ENCODE measurements around the gene NRCAM. TPM values are rescaled to one million over a fixed set of nuclear protein-coding genes. Genes with fewer than 3 reads are reported as not detected.

The NRCAM gene
- polyA plus RNA-seq, 12 donors, result 14.1 to 60.4 (median 35.1) TPM; not detected in 1

DNA sequence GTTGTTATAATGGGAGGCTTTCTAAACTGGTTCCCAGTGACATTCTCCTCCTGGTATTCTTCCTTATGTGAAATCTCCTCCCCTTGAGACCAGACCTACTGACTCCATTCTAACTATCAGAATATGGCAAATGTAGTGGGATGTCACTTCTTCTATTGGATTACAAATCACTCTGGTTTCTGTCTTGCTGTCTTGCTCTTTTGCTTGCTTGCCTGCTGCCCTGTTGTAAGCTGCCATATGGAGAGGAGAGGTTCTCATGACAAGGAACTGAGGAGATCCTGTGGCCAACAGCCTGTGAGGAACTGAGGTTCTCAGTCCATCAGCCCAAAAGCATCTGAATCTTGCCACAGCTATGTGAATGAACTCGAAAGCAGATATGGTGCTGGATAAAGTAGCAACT is 4.7 kb upstream of the NRCAM start:
- no peak for DNase-seq

DNA sequence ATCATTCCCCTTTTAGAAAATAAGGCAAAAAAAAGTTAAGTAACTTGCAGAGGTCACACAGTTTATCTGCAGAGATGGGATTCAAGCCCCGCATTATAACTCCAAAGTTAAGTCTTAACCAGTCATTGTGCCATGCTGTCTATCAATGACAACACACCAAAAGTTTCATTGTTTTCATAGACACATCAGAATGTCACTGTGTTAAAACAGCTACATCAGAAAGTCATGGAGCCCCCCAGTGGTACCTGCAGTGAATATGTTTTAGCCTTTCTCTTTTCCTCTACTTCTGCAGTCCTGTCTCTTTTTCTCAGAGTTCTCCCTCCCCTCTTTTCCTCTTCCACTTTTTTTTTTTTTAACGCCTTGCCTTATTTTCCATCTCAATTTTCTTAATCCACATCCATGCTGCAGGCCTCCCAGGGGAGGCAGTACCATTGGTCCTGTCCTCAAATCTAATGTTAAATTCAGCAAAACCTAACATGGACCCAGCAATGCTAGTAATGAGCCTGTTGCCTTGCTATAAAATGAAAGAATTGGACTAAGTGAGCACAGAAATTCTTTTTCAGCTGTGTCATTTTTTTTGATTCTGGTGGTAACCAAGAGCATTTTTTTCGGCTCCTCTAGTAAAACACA is 3.8 kb upstream of the NRCAM start:
- no peak for DNase-seq

DNA sequence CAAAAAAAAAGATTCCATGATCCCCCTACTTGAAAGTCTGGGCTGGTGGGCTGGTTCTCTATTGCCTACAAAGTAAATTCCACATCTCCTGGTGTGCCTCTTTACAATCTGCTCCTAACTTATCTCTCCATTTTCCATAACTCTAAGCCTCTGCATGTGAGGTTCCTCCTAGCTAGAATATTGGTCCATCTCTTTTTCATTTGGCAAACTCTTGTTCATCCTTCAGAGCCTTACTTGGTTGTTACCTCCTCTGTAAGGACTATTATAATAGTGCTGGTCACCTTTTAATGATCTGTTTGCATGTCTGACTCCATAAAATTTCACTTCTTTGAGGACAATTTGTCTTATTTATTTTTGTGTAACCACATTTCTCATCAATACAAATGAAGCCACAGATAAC is 1.6 kb upstream of the NRCAM start:
- no peak for DNase-seq

DNA sequence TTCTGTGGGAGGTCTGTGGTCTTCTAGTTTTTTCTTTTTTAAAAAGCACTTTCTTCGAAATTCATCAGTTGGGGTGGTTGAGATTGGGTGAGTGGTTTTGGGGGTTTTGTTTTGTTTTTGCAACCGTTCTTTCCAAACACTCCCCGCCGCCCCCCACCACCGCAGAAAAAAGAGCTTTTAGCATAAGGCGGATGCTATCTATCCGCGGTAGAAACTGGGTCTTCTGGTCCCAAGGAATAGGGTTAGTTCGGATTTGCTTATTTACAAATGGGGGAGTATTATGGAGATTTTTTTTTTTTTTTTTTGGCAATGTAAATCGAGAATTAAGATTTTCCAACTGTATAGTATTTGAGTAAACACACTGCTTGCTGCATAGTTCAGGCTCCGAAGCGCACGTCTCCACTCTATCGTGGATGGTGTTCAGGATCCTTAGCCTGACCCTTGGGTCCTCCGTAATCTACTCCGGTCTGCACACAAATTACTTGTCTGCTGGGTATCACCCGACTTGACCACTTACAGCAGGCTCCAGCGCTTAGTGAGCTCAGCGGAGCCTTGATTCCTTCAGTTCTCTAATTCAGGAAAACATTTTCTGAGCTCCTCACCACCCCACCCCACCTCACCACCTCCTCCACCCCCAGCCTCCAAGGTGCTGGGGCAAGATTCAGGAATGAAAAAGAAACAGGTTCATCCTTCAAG is 757 bp upstream of the NRCAM start:
- no peak for DNase-seq

DNA sequence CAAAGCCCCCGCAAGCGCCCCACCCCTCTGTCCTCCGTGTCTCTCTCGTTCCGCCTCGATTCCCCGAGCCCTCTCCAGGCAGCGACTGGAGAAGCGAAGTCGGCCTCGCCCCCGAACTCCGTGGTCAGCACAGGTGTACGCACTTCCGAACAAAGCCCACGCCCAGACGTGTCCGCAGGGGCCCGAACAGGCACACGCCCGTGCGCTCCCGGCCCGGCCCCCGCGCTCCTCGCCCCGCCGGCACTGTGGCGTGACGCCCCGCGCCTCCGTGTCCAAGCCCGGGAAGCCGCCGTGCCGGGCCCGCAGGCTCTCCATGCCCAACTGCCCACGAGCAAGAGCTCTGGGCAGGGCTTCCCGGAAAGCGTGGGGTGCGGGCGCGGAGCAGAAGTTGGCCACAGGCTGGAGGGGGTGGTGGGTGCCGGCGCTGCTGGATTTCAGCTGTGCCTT is 662 bp downstream of the NRCAM start:
- DNase-seq, result no peak

DNA sequence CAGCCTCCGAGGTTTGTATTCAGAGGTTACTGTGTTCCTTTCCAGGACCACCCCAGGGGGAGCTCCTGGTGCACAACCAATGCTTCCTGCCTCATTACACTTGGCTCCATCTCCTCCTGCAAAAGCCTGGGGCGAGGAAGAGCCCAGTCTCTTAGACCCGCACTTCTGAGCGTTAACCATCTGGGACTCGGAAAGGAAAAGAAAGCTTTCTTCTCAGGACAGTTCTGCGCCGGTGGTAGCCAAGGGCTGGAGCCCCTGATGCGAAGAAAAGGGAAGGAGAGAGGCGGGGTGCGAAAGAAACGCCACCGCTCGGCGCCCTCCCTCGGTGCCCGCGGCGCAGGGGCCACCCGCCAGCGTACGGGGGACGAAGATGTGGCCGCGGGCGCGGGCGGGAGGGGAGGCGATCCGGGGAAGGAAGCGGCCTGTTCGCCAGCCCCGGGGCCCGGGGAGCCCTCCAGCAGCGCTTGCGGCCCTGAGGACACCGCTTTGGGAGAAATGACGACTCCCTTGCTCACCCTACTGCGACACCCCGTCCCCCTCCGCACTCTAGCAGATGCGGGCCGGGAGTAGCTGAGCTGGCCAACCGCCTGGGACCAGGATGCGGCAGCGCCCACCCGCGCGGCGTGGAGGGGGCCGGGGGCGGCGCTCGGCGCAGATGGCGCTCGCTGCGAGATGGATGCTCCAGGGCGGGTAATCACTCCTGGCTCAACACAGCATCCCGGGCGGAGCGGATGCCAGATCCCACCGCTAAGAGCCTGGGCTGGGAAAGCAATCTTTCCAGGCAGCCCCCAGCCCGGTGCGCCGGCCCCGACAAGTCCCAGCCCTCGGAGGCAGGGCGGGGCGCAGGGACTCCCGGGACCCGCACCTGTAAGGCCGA is 1.3 kb downstream of the NRCAM start:
- no peak for DNase-seq

DNA sequence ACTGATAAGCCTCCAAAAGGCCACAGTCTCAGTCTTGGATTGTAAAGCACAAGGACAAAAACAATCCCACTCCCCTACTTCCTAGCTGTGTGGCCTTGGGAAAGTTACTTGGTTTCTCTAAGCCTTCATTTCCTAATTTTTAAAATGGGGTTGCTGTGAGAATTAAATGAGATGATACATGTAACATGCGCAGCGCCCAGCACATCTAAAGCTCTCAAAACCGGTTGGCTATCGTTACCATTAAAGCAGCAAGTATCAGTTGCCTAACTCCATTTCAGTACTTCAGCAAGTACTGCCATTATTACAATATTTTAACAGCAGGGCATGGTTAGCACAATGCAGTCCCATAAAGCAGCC is 1.9 kb downstream of the NRCAM start:
- no peak for DNase-seq

DNA sequence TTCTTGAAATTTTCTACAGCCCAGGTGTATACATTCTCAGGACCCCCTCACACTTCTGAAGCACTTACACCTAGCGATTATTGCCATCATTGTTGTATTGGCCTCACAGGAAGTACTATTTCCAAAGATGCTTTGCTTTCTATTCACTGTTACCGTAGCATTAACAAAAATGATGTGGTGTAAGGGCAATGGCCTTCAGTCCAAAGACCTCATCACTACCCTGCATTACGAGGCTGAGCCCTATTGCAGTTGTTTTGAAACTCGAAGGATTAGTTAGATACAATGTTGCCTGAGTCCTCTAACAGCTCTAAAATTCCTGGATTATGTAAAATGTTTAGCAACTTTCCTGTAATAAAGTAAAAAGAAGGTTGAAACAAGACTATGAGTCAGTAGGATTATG is 2.9 kb downstream of the NRCAM start:
- no peak for DNase-seq

DNA sequence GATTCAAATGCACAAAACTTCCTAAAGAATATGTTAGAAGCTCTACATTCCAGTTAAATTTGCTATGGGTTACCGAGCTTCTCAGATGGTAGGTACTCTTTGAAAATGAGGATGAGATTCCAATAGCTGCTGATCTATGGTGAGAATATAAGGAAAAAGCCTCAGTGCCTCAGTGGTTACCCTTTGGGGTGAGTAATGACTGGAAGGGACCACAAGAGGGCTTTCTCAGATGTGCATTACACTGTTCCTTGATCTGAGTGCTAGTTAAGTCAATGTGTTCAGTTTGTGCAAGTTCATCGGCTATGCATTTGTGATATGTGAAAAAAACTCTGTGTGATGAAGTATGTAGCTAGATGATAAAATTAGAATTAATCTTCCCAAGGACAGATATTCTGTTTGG is 3.5 kb downstream of the NRCAM start:
- DNase-seq, result no peak

DNA sequence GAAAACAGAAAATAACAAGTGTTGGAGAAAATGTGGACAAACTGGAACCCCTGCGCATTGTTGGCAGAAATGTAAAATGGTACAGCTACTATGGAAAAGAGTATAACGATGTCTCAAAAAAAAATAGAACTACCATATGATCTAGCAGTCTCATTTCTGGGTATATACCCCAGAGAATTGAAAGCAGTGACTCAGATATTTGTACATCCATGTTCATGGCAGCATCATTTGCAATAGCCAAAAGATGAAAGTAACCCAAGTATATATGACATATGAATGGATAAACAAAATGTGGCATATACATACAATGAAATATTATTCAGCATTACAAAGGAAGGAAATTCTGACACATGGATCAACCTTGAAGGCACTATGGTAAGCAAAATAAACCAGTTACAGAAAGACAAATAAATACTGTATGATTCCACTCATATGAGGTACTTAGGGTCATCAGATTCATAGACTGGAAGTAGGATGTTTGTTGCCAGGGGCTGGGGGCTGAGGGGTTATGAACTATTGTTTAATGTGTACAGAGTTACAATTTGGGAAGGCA is 4.9 kb downstream of the NRCAM start:
- no peak for DNase-seq

DNA sequence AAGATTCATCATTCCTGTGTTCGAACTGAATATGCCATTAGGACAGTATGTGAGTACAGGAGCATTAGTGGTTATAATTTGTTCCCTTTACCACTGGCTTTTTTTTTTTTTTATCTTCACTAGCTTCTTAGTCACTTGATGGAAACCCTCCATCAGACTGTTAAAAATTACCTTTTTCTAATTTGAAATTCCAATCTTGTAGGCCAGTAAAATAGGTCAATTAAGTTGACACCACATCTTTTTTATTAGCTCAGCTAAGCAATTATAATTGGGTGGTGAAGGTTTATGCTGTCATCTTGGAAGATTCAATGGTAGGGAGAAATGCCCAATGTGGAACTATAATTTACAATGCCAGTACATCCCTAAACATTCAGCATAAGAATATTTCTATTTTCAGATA is 6.1 kb downstream of the NRCAM start:
- no peak for DNase-seq

DNA sequence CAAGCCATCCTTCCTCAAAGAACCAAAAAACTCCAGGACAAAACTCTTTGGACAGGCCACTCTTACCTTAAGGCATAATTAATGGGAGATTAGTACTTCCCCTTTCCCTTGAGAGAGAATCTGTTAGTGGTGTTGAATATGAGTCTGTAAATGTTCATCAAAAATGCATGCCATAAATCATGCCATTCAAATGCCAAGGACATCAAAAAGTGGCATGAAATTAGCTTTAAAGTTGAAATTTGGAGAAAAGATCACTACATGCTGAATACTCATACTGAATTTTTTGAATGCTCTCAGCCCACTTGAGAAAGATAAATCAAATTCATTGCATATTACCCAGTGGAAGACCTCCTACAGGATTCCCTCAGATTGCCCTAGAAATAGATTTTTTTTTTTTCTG is 6.7 kb downstream of the NRCAM start:
- no peak for DNase-seq

DNA sequence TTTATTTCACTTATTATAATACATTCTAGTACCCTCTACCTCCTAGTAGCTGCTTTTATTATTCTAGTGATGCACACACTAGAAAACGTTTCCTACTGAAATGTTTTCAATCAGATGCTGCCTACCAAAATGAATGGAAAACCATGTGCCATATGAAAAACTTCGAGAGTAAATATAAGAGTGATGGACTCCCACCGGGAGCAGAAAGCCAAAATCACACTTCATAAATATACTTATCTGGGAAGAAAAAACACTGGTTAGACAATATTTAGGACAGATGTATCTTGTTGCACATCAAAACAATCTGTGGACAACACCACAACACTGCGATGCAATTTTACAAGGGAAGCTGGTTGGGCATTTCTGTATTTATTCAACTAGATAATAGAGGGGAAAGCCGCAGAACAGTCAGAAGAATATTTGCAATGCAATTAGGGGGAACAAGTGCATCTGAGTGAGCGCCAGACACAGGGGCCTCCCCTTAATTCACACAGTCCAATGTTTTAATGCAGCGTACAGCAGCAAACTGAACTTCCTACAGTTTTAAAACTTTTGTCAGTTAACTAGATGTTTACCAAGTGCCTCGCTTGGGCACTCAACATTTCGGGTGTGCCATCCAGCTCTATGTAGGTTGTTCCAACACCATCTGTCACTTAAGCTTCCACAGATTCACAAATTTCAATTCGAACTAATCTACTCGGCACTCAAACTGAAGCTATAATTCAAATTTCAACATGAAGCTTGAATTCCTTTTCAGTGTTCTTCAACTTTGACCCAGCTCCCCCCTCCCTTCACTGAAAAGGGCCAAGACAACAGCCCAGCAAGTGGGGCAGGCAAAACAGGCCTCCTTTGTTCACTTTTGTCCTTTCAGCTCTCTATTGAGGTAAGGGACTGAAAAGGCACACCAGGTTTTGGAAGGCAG is 7.4 kb downstream of the NRCAM start:
- no peak for DNase-seq

DNA sequence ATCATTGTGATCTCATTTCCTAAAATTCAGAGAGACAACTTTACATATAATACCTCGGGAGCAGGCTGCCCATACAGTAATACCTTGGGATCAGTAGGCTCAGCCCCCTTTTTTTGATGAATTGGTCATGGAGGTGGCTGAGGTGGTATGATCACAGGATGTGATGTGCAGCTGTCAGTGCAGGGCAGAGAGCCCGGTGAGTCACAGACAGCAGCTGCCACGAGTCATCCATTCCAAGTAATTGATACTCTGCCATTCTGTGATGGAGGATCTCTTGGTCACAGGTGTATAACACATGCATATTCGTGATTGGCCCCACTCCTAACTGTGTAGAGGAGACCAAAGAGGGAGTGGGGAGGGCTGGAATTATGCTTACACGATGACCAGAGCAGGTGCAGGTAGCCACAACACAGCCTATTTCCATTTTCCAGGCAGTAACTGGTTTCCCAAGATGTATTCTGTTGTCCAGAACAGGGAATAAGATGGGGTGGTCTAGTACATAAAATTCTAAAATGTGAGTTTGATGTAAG is 14.1 kb downstream of the NRCAM start:
- DNase-seq, result no peak

DNA sequence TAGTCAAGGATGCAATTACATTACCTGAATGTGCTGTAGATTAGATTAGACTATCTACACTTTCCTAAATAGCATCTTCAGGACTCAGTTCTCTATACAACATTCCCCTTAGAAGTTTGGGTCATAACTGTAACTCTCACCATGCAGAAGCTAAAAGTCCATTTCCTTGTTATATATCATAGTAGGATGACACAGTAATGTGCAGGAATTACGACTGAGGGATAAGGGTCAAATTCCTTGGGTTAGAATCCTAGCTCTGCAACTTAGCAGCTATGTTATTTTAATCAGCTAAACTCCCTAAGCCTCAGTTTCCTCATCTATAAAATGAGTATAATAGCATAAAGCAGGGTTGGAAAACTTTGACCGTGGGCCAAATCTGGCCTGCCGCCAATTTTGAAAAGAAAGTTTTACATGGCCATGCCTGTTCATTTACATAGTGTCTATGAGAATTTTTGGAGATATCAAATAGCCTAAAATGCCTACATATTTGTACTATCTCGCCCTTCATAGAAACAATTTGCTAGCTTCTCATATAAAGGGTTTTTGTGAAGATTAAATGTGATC is 14.8 kb downstream of the NRCAM start:
- no peak for DNase-seq

DNA sequence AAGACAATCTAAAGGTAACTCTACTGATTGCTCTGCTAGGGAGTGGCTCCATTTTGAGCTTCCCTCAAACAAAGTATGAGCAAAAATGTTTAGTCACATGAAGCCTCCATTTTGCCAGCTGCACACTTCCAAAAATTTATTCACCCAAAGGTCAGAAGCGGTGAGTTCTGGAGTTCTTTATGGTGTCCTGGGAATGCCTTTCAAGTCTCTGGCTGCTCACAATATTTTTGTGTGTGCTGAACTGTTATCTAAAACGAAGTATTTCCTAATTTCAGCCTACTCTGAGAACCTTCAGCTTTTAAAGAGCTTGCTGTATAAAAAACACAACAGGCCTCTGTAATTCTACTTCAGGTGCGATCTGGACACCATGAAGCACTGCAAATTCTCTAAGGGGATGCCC is 15.6 kb downstream of the NRCAM start:
- DNase-seq, result no peak

DNA sequence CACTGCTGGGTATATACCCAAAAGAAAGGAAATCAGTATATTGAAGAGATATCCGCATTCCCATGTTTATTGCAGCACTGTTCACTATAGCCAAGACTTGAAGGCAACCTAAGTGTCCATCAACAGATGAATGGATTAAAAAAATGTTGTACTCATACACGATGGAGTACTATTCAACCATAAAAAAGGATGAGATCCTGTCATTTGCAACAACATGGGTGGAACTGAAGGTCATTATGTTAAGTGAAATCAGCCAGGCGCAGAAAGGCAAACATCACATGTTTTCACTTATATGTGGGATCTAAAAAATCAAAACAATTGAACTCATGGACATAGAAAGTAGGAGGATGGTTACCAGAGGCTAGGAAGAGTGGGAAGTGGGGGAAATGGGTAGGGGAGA is 19.3 kb downstream of the NRCAM start:
- no peak for DNase-seq

DNA sequence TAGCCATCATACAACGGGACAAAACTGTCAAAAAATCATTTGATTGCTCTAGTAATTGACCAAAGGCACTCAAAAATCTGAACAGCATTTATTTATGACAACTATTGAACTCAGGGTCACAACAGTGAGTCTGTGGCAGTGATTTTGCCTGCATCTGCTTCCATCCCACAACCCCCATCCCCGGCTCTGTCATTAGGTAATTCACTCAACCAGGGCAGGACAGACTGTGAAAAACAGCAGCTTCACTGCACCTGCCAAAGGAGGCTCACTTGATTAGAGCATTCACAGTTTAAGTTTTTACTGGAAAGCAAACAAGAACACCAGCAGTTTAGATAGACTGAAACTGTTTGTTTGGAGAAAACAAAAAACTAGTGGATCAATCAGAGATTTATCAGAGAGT is 22.2 kb downstream of the NRCAM start:
- no peak for DNase-seq

DNA sequence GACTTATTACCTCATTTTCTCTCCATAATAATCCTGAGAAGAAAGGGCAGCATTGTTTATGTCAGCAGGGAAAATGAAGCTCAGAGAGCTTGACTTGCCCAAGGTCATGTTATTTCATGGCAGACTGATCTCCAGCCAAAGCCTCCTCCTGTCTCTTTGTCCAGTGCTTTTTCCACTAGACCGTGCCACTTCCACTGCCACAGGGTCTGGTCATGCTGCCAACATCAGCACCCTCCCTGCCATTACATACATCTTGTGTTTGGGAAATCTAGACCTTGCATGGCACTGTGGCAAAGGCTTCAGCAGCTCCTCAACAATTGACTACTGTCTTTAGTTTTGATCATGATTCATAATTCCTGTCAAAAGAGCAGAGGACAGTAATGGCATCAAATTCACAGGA is 25.1 kb downstream of the NRCAM start:
- no peak for DNase-seq

DNA sequence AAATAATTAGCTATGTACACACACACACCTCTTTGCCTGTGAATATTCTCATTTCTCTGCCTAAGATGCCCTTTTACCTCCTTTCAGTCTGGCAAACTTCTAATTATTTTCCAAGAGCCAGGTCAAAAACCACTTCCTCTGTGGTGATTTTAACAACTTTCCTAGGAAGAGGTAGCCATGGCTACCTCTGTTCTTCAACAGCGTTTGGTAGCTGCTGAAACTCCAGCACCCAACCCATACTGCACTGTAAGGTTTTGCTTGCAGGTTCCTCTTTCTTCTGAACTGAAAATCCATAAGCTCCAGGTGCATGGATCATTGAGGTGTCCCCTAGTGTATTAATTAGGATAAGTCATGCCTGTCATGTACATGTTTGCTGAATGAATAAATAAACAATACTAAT is 25.6 kb downstream of the NRCAM start:
- DNase-seq, result no peak

DNA sequence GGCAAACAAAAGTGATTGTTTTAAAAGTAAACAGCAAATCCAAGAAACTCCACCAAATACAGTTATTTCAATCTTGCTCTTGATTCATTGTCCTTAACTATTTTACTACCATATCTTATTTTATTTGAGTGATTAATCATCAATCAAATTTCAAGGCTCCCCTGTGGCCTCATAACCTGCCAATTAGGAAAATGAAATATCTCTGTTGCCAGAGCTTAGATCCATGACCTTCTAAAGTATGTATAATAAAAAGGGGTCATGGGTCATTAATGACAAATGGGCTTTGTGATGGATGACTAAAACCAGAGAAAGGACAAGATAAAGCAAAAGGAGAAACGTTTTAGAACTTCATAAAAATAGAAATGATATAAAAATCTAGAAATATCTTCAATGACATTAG is 28.5 kb downstream of the NRCAM start:
- DNase-seq, result no peak
